HEK293T (cell line): Measurements from ENCODE around the gene ELF4.

Experiments
- HDGF ChIP-seq: fragments of 450-650 bp; IDR thresholded peaks from 2 replicates; pipeline ENCODE4 v1.6.1; 2017; ENCODE audit warnings: antibody characterized with exemption, borderline replicate concordance
- SP1 ChIP-seq: fragments of 450-650 bp; IDR thresholded peaks from 2 replicates; pipeline ENCODE4 v1.6.1; 2017

DNA sequence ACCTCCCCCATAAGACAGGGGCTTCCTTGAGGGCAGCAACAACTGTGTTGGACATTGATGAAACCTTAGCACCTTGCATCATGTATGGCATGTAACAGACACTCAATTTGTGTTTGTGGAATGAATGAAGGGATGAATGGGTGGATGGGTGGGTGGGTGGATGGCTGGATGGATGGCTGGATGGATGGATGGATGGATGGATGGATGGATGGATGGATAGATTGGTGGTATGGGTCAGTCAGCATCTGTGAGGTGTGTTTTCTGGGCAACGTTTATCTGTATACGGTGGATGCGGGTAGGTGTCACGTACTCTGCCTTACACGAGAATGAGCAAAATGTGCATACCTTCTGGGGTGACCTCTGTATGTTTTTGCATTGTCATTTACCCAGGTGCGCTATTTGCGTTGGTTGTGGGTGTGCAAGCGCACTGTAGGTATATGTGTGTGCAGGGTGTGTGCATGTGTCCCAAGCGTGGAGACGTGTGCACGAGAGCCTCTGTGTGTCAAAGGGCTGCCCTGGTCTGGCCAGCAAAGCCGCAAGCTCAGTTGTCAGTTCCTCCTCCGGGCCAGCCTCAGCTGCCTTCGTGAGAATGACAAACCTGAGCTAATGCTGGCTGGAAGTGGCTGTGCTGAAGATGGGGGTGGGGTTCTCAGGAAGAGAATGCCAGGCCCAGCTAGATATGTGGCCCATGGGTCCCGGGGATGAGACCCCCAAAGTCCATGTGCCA lies 26.5 kb downstream of the ELF4 start:
- TF ChIP-seq HDGF (no peak), SP1 (no peak)
